Adrenal gland (tissue), 5 donors: ENCODE results near the gene ZIC4.

Source experiments
- POLR2A ChIP-seq, 2 donors: fragments of 450-650 bp; IDR thresholded peaks; one replicate each; pipeline ENCODE4 v1.6.1; 2017; ENCODE audit warnings: antibody characterized with exemption in 2 of 2, mild to moderate bottlenecking in 2 of 2, moderate library complexity in 1 of 2
- TF ChIP-seq, protein P1 (sequence below), 6 experiments: fragments of 450-650 bp in 4 of 6; fragments of 200-600 bp in 2 of 6; sonication (generic) in 1 of 6; IDR thresholded peaks; 1 replicate in 5 of 6; 2 replicates in 1 of 6; pipeline versions ENCODE4 v1.5.1 to v1.8.0; 2016 to 2021; ENCODE audit warnings: antibody characterized with exemption in 6 of 6, mild to moderate bottlenecking in 2 of 6, moderate library complexity in 1 of 6
- donor health status: DM: no; HTN: no; CAD: no.

DNA sequence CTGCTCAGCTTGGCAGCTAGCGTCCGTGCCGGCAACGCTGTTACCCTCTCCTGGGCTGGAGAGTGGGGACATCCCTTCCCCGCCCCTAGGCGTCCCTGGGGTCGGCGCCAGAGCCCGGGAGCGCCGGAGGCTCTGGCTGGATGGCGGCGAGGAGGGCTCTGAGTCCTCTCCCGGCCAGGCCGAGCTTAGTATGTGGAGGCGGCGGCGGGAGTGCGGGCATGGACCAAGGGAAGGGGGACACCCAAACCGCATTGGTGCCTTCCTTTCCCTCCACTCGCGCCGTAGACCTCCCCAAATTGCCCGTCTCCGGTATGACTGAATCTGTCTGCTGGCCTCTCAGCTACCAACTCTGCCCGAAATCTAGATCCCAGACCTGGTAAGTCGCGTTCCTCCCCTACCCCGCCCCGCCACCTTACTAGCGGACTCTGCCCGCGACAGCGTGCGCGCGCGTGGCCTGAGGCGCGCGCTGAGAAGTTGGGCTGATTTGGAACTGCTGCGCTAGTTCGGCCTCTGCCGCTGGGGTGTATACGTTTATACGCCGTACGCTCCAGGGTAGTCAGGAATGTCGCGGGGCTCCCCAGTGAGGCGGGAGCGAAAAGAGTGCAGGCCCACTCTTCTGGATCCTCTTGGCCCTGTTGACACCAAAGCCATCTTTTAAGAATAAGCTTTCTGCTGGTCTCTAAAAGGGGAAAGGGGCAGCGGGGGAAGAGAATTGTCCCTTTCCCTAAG, 15.0 kb upstream of the ZIC4 start:
- TF ChIP-seq, protein P1, sequence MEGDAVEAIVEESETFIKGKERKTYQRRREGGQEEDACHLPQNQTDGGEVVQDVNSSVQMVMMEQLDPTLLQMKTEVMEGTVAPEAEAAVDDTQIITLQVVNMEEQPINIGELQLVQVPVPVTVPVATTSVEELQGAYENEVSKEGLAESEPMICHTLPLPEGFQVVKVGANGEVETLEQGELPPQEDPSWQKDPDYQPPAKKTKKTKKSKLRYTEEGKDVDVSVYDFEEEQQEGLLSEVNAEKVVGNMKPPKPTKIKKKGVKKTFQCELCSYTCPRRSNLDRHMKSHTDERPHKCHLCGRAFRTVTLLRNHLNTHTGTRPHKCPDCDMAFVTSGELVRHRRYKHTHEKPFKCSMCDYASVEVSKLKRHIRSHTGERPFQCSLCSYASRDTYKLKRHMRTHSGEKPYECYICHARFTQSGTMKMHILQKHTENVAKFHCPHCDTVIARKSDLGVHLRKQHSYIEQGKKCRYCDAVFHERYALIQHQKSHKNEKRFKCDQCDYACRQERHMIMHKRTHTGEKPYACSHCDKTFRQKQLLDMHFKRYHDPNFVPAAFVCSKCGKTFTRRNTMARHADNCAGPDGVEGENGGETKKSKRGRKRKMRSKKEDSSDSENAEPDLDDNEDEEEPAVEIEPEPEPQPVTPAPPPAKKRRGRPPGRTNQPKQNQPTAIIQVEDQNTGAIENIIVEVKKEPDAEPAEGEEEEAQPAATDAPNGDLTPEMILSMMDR (IDR thresholded peaks at IDR 0.05): no peak
- no peak for TF ChIP-seq POLR2A (IDR thresholded peaks at IDR 0.05)
